Common myeloid progenitor, CD34-positive (primary cell): ENCODE results near the gene BLOC1S5.
"Not testable (repeated sequence)": the region's sequence is repeated elsewhere in the genome, so short reads cannot be mapped to it uniquely, and the experiment has no call there.

Experiments
- CTCF ChIA-PET: fragments of 350-600 bp; sonication (Branson Sonifier 250); formaldehyde crosslinking; loops from one replicate; lab custom pipeline; 2021; ENCODE audit warnings: antibody characterized with exemption; lab: Charles Lee
- POLR2A ChIA-PET: fragments of 350-600 bp; sonication (Branson Sonifier 250); formaldehyde crosslinking; loops from one replicate; lab custom pipeline; 2021; ENCODE audit warnings: antibody characterized with exemption; lab: Charles Lee
- DNase-seq, 3 donors: peaks; one replicate each; pipeline versions ENCODE4 v3.0.0 to v3.0.0-alpha.2; 2013
- H3K27ac ChIP-seq, 2 experiments: 1 replicate in 1 of 2; 2 replicates in 1 of 2; pipeline ENCODE4 v1.7.0; 2013; ENCODE audit warnings: inconsistent platforms in 2 of 2, low read length in 2 of 2, mild to moderate bottlenecking in 2 of 2, low read depth in 1 of 2, moderate library complexity in 1 of 2; ENCODE audit not compliant: severe bottlenecking in 2 of 2, insufficient read depth in 1 of 2, poor library complexity in 1 of 2
- H3K27me3 ChIP-seq, 5 experiments: replicated peaks in 2 of 5; 1 replicate in 3 of 5; 2 replicates in 2 of 5; pipeline versions ENCODE4 v1.6.1 to v1.7.0; 2013; ENCODE audit warnings: low read length in 4 of 5, mild to moderate bottlenecking in 2 of 5, moderate library complexity in 2 of 5, inconsistent platforms in 1 of 5; ENCODE audit not compliant: insufficient read depth in 5 of 5, control insufficient read depth in 4 of 5
- H3K36me3 ChIP-seq, 4 experiments: 1 replicate in 2 of 4; 2 replicates in 2 of 4; pipeline versions ENCODE4 v1.6.1 to v1.7.0; 2013; ENCODE audit warnings: low read length in 3 of 4, control low read depth in 1 of 4, mild to moderate bottlenecking in 1 of 4; ENCODE audit not compliant: control insufficient read depth in 4 of 4, insufficient read depth in 4 of 4
- H3K4me1 ChIP-seq, 4 experiments: 1 replicate in 3 of 4; 2 replicates in 1 of 4; pipeline versions ENCODE4 v1.6.1 to v1.7.1; 2013; ENCODE audit warnings: low read length in 3 of 4, mild to moderate bottlenecking in 3 of 4, control low read depth in 1 of 4, inconsistent platforms in 1 of 4, moderate library complexity in 1 of 4; ENCODE audit not compliant: control insufficient read depth in 4 of 4, insufficient read depth in 4 of 4; ENCODE audit errors: control extremely low read depth in 1 of 4
- H3K4me3 ChIP-seq, 7 experiments: 1 replicate in 4 of 7; 2 replicates in 3 of 7; pipeline versions ENCODE4 v1.5.1 to v1.7.0; 2013; ENCODE audit warnings: mild to moderate bottlenecking in 7 of 7, low read length in 6 of 7, moderate library complexity in 6 of 7, inconsistent platforms in 2 of 7, low read depth in 2 of 7, control low read depth in 1 of 7; ENCODE audit not compliant: insufficient read depth in 4 of 7, control insufficient read depth in 1 of 7; ENCODE audit errors: extremely low read depth in 1 of 7
- H3K9me3 ChIP-seq, 5 experiments: 1 replicate in 4 of 5; 2 replicates in 1 of 5; pipeline versions ENCODE4 v1.6.1 to v1.7.1; 2013; ENCODE audit warnings: low read length in 4 of 5, mild to moderate bottlenecking in 2 of 5, inconsistent platforms in 1 of 5, low read depth in 1 of 5, moderate library complexity in 1 of 5; ENCODE audit not compliant: control insufficient read depth in 4 of 5, insufficient read depth in 2 of 5; ENCODE audit errors: control extremely low read depth in 1 of 5
- WGBS: methylation state at CpG from one replicate; pipeline ENCODE4 v1.1.5; 2013; ENCODE audit not compliant: insufficient coverage; 5-methylcytosine and 5-hydroxymethylcytosine counted together

The BLOC1S5 gene

GRCh38 chr6:8045769-8046168, 18.4 kb downstream of the BLOC1S5 start:
- H3K27me3 ChIP-seq, H3K27ac ChIP-seq, H3K4me1 ChIP-seq, DNase-seq, POLR2A ChIA-PET, H3K4me3 ChIP-seq, H3K9me3 ChIP-seq, CTCF ChIA-PET: not testable (repeated sequence)
- peaks cover 0 to 30% (median 18%) of the 10 kb centered on the region in 4 experiments for H3K36me3 ChIP-seq
- WGBS: 80% methylated on average over 1 of the region's 4 CpGs

GRCh38 chr6:8043221-8043620, 21.0 kb downstream of the BLOC1S5 start:
- Histone ChIP-seq H3K36me3 (peaks cover 0 to 41% (median 19%) of the 10 kb centered on the region in 4 experiments), H3K9me3 (peaks cover 0 to 5% (median 3%) of the 10 kb centered on the region in 5 experiments), H3K4me3 (no peak overlapping the region), H3K27ac (no peak overlapping the region), H3K4me1 (no peaks in the 10 kb centered on the region), H3K27me3 (no peaks in the 10 kb centered on the region)
- no peak for DNase-seq
- ChIA-PET CTCF (interaction anchor here (1.3 kb wide), 1 partner anchor 16 kb away, joined by 4 read pairs; no protein-coding TSS in a partner anchor), POLR2A (no interaction called here)
- no CpG with 5 or more reads among the region's 3 CpGs for WGBS

GRCh38 chr6:8041913-8042583, 22.1 kb downstream of the BLOC1S5 start:
- Histone ChIP-seq H3K4me1 (no peaks in the 10 kb centered on the region), H3K27me3 (no peaks in the 10 kb centered on the region), H3K9me3 (peaks cover 0 to 5% (median 3%) of the 10 kb centered on the region in 5 experiments), H3K36me3 (peaks cover 2 to 41% (median 15%) of the 10 kb centered on the region in 4 experiments), H3K4me3 (no peak overlapping the region), H3K27ac (no peak overlapping the region)
- POLR2A ChIA-PET: no interaction called here
- WGBS: no CpG with 5 or more reads among the region's 9 CpGs
- no peak for DNase-seq
- CTCF ChIA-PET: interaction anchor here (0.7 to 1.3 kb wide), 2 partner anchors 17 to 320 kb away, joined by 3 to 4 read pairs; no protein-coding TSS in a partner anchor

GRCh38 chr6:8034107-8034506, 30.1 kb downstream of the BLOC1S5 start:
- CTCF ChIA-PET, H3K4me1 ChIP-seq, H3K4me3 ChIP-seq, POLR2A ChIA-PET, H3K27ac ChIP-seq, DNase-seq, H3K27me3 ChIP-seq: not testable (repeated sequence)
- no CpG with 5 or more reads among the region's 3 CpGs for WGBS
- peaks cover 0 to 11% (median 0%) of the 10 kb centered on the region in 5 experiments for H3K9me3 ChIP-seq
- peaks cover 6 to 18% (median 8%) of the 10 kb centered on the region in 4 experiments for H3K36me3 ChIP-seq

GRCh38 chr6:8030920-8031319, 33.3 kb downstream of the BLOC1S5 start:
- DNase-seq: peak in 1 of 3 donors; percentile 33
- ChIA-PET CTCF (no interaction called here), POLR2A (no interaction called here)
- Histone ChIP-seq H3K27me3 (no peaks in the 10 kb centered on the region), H3K36me3 (peaks cover 0 to 8% (median 5%) of the 10 kb centered on the region in 4 experiments), H3K27ac (no peak overlapping the region), H3K4me1 (no peaks in the 10 kb centered on the region), H3K4me3 (no peak overlapping the region), H3K9me3 (peaks cover 0 to 1% (median 0%) of the 10 kb centered on the region in 5 experiments)
- WGBS: no CpG with 5 or more reads among the region's 5 CpGs

GRCh38 chr6:8029243-8029870, 34.8 kb downstream of the BLOC1S5 start:
- Histone ChIP-seq H3K4me1 (no peaks in the 10 kb centered on the region), H3K4me3 (no peak overlapping the region), H3K36me3 (peaks cover 0 to 5% (median 0%) of the 10 kb centered on the region in 4 experiments), H3K9me3 (no peaks in the 10 kb centered on the region), H3K27me3 (no peaks in the 10 kb centered on the region), H3K27ac (no peak overlapping the region)
- ChIA-PET CTCF (no interaction called here), POLR2A (no interaction called here)
- no peak for DNase-seq
- 100% methylated on average over 3 of the region's 6 CpGs for WGBS
